GM12801 (cell line): Measurements from ENCODE around the gene LINGO3.

Experiments
- CTCF ChIP-seq: IDR thresholded peaks from one replicate; pipeline ENCODE4 v1.5.1; 2011; ENCODE audit warnings: control low read depth; ENCODE audit not compliant: insufficient read length; ENCODE audit errors: extremely low read depth

LINGO3 gene

GRCh38 chr19:2333027-2333806 is 25.3 kb upstream of the LINGO3 start:
- TF ChIP-seq CTCF, result no peak

DNA sequence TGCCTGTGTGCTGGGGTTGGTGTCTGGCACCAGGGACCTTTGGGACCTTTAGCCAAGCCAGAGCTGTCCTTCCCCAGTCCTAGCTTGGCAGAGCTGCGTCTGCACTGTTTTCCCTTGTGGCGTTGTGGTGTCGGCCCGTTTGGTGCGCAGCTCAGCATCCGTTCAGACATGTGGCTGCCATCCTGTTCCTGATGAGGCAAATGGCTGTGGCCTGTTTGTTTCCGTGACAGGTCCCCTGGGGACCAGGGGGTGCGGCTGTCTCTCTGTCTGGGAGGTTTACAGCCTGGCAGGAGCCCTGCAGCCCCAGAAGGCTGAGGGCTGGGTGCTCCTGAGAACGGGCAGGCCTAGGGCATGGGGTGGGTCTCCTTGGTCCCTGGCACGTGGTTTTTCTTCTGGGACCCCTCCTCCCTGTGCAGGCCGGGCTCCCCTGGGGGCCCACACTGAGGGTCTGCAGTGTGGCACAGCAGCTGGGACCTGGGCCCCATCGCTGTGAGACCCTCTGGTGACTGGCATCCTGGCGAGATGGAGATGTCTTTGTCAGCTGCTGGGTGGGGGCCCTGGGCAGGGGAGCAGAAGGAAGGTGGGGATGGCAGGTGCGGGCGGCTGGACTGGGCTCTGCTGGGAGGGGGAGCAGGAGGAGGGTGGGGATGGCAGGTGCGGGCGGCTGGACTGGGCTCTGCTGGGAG is 24.5 kb upstream of the LINGO3 start:
- TF ChIP-seq CTCF, result no peak

GRCh38 chr19:2331601-2332246 is 23.8 kb upstream of the LINGO3 start:
- no peak for TF ChIP-seq CTCF

DNA sequence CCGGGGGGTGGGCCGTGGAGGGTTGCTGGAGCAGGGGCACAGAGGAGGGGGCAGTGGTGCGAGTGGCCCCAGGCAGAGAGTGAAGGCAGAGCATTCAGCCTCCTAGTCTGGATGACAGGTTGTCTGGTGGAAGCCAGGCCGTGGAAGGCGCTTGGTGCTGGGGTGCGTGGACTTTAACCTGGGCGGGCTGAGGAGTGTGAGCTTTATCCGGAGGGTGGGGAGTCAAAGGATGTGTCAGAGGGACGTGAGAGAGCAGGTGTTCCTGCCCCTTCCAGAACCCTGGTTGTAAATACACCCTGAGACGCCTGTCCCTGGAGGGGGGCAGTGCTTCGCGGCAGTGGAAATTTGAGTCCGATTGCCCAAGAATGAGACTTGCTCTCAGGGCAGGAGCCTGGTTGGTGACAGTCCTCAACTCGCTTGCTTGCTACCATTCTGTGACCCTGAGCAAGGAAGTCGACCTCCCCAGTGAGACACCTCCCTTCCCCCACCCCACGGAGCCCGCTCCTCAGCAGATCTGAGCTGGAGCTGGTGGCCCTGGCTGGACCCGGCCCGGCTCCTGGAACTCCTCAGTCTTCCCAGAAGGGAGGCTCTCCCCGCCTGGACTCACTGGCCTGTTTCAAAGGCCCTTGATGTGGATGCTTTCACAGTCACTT is 22.8 kb upstream of the LINGO3 start:
- no peak for TF ChIP-seq CTCF

DNA sequence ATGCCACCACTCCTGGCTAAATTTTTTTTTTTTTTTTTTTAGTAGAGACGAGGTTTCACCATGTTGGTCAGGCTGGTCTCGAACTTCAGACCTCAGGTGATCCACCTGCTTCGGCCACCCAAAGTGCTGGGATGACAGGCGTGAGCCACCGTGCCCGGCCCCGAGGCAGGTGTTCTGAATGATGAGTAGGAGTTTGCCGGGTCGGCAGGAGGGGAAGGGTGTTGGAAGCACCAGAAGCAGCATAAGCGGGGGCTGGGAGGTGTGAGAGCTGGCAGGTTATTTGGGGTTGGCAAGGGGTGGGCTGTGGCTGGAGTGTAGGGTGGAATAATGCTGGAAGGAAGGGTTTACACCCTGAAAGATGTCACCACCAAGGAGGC is 22.3 kb upstream of the LINGO3 start:
- no peak for TF ChIP-seq CTCF

DNA sequence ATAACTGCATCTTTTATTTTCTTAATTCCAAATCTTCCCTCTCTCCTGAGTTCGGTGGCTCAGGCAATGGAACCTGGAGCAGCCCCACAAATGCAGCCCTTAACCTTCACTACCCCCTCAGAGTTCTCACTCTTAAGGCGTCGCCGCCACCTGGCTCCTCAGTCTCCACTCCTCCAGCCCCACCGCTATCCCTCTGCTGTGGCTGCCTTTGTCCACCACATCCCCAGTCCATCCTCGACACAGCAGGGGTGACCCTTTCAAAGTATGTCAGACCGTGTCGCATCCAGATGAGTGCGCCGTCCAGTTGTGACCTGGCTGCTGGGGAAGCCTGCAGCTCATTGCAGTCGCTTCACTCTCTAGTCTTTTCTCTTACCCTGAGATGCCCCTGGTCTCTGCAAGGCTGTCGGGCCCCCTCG is 21.6 kb upstream of the LINGO3 start:
- TF ChIP-seq CTCF, result no peak

GRCh38 chr19:2329149-2329478 is 21.2 kb upstream of the LINGO3 start:
- TF ChIP-seq CTCF, result no peak
